GM19099 (cell line): ENCODE data around the gene NAA20.

ENCODE experiments used
- POLR2A ChIP-seq: IDR thresholded peaks from 3 replicates; pipeline ENCODE4 v1.6.1; 2011; ENCODE audit warnings: low read depth; ENCODE audit not compliant: insufficient read length; ENCODE audit errors: extremely low read depth

NAA20 gene

DNA sequence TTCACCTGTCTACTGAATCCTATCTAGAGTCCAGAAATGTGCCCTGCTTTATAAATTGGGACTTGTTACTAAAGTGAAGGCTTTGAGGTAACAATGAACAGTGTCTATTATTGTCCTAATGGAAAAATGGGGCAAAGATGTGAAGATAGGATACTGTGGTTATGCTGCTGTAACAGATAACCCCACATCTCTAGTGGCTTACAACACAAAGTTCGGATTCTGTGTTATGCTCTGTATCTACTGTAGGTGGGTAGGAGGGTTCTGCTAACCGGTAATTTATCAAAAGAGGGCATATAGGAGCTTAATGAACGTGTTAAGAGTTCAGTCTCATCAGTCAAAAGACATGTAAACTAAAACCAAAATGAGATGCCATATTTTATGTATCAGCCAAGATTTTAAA lies 6.2 kb downstream of the NAA20 start:
- TF ChIP-seq POLR2A = no peak

DNA sequence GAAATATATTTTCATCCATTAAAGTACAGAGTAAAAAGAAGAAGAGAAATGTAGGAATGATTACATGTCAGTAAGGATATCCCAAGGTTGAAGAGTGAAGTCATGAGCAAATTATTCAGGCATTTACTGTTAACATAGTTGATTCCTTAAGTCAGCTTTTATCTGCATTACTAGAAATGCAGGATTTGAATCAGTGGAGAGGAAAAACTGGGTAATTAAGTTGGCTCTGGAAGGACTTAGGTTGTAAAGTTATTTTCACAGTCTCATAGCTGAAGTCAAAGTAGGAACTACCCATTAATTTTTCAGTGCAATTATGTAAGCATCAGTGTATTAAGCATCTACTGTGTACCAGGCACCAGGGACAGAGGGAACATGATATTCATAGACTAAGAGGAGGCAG lies 7.8 kb downstream of the NAA20 start:
- no peak for TF ChIP-seq POLR2A

DNA sequence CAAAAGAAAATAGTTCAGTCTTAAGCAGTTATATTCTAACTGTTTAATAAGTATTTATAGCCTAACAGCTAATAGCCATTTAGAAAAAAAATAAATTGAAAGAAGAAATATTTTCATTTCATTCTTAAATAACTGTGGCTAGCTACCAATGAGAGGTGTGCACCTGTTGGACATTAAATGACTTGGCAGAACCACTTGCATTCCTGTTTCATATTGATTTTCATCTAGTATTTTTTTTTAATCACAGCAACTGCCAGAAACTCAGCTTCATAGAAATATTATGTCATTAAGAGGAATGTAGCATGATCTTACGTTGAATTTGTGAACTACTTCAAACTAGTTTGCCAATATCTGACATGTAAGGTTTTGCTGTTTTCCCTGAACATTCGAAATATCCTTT lies 10.1 kb downstream of the NAA20 start:
- no peak for TF ChIP-seq POLR2A

DNA sequence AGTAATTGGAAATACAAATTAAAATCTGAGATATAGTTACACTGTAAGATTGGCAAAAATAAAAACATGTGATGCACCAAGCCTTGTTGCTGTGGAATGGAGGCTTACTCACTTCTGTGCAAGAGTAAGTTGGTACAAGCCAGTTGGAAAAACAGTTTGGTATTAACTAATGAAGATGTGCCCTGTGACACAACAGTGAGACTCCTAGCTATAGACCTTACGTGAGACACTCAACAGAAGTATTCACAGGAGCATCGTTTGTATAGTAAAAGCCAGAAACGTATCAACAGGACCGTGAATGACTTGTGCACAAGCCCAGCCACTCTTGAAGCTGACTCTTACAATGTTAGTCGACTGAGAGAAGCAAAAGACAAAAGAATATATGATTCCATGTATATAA lies 14.6 kb downstream of the NAA20 start:
- no peak for TF ChIP-seq POLR2A

DNA sequence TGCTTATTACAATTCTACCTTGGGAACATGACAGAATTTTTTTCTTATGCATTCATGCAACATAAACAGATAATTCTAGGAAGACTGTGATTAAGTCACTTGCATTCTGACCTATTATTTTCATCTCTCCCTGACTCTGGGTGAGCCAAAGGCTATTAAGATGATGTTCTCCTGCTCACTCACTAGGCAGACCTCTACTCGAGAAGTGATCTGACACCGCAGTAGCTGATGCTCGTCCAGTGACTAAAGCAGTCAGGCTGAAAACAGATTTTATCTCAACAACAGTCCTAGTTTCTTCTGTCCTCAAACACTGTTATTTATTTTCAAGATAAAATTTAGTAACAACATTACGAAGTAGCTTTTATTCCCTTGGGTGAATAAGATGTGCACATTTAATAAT lies 17.3 kb downstream of the NAA20 start:
- TF ChIP-seq POLR2A = no peak

DNA sequence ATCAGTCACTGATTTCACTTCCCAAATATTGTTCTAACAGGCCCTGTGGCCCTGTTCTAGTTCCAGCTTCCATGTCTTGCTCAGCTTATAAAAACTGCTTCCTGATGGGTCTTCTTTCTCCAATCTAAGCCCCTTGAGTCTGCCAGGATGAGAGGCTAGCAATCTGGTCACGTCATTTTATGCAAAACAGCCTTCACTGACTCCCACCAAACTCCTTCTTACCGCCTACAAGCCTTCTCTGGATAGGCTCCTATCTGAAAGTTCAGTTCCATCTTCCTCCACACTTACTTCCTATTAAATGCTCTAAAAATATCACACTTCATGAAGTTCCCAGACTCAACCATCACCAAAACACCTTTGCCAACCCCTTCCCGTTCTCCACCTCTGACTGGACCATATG lies 19.6 kb downstream of the NAA20 start:
- TF ChIP-seq POLR2A = no peak

DNA sequence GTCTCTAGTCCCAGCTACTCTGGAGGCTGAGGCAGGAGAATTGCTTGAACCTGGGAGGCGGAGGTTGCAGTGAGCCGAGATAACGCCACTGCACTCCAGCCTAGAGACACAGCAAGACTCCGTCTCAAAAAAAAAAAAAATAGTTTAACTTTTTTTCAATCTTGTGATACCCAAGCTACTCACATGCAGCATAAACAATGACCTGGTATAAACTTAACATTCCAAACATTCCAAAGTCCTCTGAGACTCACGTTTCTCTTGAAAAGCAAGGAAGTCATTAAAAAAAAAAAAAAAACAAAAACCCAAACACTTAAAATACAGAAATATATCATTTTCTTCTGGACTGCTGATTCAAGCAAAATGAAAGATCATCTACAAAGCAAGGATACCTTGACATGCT lies 20.8 kb downstream of the NAA20 start:
- no peak for TF ChIP-seq POLR2A

DNA sequence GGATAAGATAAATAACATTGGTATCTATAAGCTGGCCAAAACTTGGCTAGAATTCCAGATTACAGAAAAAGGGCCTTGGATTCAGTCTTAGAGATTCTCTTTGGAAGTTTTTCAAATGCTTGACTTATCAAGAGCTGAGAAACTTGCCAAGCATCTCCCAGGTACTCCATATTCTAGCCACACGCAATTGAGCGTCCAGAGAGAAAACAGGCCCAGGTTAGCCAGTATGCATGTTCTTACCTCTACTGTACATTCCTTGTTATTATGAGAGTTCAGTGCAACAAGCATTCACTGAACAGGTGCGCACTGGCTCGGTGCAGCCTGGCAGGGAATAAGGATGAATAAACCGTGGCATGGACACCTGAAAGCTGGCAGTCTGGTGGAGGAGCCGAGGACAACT lies 21.4 kb downstream of the NAA20 start:
- TF ChIP-seq POLR2A = no peak

DNA sequence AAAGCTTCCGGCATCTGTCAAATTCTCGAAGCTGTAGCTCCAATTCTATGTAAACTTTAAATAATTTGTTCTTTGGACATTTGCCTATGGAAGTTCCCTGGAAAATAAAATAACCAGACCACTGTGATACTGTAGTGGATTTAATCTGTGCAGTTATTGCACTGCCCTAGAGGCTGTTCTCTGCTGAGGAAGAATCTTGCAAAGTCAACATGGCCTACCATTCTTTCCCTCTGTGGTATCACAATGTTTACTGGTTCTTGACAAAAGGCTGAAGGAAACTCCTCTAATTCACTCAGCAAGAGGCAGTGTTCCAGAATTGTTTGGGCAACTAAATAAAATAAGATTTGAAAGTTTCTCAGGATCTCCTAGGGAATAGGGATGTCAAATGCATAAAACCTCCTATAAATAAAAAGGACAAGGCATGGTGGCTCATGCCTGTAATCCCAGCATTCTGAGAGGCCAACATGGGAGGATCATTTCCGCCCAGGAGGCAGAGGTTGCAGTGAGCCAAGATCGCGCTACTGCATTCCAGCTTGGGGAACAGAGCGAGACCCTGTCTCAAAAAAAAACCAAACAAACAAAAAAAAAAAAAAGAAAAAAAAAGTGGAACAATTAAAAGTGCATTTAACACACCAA lies 22.7 kb downstream of the NAA20 start:
- TF ChIP-seq POLR2A = no peak

DNA sequence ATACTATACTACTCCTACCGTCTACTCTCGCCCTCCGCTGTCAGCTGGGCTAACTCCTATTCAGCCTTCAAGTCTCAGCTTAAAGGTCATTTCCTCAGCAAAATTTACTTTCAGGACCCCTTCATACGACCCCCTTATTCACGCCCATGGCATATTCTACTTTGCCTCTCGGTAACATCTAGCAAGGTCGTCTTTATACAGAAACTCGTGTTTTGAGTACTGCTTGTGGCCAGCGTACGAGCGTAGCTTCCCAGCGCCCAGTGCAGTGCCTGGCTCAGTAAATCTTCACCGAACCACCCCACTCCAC lies 34.6 kb downstream of the NAA20 start:
- TF ChIP-seq POLR2A = no peak

DNA sequence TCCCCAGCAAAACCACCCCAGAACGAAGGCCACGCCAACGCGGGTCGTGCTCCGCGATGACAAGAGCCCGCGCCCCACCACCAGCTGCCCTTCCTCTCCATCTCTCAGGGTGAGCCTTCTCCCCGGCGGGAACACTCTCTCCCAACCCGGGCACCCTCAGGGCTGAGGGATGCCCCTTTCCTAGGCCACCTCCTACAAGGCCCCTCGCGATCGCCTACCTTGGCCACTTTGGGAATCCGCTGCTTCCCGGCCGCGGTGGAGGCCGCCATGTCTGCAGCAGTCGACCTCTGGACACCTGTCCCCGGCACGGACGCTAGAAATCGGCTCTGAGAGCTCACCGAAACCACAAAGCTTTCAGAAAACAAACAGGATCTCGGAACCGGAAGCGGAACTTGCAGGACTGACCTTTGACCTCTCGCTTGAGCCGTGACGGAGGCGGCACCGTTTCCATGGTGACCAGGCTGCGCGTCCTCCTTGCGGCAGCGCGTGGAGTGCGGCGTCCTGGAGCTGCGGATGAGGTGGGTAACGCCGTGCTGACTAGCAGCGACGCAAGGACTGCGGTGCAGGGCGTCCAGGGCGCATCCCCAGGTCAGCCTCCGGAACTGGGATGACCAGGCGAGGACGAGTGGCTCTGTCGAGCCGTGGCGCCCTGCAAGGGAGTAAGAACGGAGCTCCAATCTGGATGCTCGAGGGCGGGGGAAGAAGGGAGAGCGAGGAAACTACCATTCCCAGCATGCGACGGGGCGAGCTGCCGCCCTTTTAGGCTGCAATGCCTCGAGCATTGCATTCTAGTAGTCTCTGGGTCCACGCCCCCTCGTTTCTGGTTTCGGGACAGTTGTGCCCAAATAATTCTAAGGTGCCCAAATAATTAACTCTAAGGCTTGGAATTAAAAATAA lies 35.2 kb downstream of the NAA20 start, which contains the start of the genes CFAP61 and CRNKL1:
Gene CFAP61 (plus strand): TSS at position 459 of the 897 bp plus-strand sequence. CDS start 4,122 bp downstream, outside the sequence.
Gene CRNKL1 (minus strand): TSS at position 393 of the 897 bp plus-strand sequence. CDS start 124 bp downstream, at position 269.
- TF ChIP-seq POLR2A = peak; percentile 85

DNA sequence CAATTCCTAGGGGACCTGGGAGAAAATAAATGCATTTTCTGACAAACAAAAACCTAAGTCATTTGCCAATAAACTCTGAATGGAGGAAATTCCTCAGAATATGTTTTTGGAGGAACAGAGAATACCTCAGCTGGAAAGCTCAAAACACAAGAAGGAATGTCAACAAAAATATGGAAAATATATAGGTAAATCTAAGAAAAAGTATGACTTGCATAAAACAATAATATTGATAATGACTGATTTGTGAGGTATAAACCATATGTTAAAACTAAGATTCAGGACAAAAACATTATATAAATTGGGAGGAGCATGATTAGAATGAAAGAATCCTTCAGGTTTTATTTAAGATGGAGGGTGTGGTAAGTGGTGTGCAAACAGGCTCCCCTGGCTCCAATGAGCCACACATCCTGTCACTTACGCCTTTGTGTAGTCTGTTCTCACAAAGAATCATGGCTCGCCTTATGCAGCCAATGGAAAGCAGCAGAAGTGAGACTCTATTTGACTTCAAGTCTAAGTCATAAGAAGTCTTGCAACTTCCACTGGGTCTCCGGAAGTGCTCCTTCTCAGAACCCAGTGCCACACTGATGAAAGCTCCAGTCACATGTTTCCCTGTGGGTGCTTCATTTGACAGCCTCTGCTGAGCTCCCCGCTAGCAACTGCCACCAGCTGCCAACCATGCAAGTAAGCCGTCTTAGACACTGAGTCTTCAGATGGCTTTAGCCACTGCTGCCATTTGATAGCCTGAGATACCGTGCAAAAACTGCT lies 43.3 kb downstream of the NAA20 start:
- TF ChIP-seq POLR2A = no peak

DNA sequence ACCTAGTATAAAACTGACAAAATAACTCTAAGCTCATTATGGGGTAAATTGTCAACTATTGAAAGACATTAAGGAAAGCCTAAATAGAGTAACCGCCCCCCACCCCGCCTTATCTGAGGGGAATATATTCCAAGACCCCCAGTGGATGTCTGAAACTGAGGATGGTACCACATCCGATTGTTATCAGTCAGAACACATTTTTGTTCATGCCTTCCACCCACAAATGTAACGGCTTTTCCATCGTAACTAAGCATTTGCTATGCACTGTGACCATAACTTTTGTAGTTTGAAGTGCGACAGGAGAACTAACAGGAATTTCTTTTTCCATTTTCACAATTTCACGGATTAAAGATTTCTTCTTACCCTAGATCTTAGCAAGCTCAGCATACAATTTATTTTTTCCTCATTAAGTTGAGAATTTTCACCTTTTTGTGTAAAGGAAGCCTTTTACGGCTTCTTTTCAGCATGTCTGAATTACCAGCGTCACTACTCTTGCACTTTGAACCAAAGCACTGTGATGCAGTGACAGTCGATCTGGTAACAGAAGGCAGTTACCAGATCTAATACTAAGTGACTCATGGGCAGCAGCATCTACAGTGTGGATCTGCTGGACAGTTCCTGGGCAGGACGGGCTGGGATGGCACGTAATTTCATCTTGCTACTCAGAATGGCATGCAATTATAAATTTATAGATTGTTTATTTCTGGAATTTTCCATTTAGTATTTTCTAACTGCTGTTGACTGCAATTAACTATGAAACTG lies 47.0 kb downstream of the NAA20 start:
- TF ChIP-seq POLR2A = no peak

DNA sequence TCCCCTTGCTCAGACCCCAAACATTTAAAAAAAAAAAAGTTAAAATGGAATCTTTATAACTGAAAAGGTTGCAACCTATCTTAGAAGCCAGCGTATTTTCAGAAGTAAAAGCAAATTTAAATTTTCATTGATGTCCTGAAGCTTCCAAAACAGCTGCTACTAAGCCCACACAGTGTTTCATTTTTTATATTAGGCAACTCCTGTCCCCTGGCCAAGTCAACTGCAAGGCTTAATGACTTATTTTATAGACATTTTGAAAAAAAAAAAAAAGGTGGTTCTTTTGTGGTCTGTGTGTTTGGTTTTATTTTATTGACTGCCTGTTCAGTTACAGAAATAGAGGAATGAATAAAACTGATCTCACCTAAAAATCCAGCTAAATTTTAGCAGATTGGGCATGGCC lies 48.2 kb downstream of the NAA20 start:
- TF ChIP-seq POLR2A = no peak
